Suprapubic skin (tissue), 4 donors: ENCODE data around the gene MGAM2. TPM values are rescaled to one million over a fixed set of nuclear protein-coding genes. Genes with fewer than 3 reads are reported as not detected.

ENCODE experiments used
- DNase-seq, 2 donors: peaks; one replicate each; pipeline ENCODE4 v3.0.0-alpha.2; 2019; ENCODE audit warnings: low spot score in 2 of 2
- H3K27ac ChIP-seq: fragments of 200-600 bp; sonication (generic); one replicate; pipeline ENCODE4 v1.5.1; 2019
- H3K27me3 ChIP-seq: fragments of 200-600 bp; sonication (generic); one replicate; pipeline ENCODE4 v1.5.1; 2019
- H3K36me3 ChIP-seq: fragments of 200-600 bp; sonication (generic); one replicate; pipeline ENCODE4 v1.5.1; 2019
- H3K4me1 ChIP-seq: fragments of 200-600 bp; sonication (generic); one replicate; pipeline ENCODE4 v1.5.1; 2019
- H3K4me3 ChIP-seq: fragments of 200-600 bp; sonication (generic); one replicate; pipeline ENCODE4 v1.5.1; 2019; ENCODE audit warnings: mild to moderate bottlenecking
- H3K9me3 ChIP-seq: fragments of 200-600 bp; sonication (generic); one replicate; pipeline ENCODE4 v1.5.1; 2019
- EP300 ChIP-seq: sonication (generic); formaldehyde crosslinking; IDR thresholded peaks from one replicate; pipeline ENCODE4 v1.6.1; 2017; ENCODE audit warnings: antibody characterized with exemption
- POLR2A ChIP-seq, 2 donors: fragments of 450-650 bp; IDR thresholded peaks; one replicate each; pipeline ENCODE4 v1.6.1; 2017; ENCODE audit warnings: antibody characterized with exemption in 2 of 2, mild to moderate bottlenecking in 2 of 2, moderate library complexity in 2 of 2
- POLR2AphosphoS5 ChIP-seq, 3 donors: sonication (generic); formaldehyde crosslinking; IDR thresholded peaks; one replicate each; pipeline ENCODE4 v1.6.1; 2017; ENCODE audit warnings: antibody characterized with exemption in 3 of 3
- WGBS: methylation state at CpG from one replicate; pipeline ENCODE4 v1.1.5; 2018; 5-methylcytosine and 5-hydroxymethylcytosine counted together
- total RNA-seq, 4 donors: library from RNA; depleted of rRNA; stranded (reverse); fragments of >200 nt; gene quantifications; one replicate each; pipeline ENCODE4 v1.1.0, GENCODE V29; 2016
- TF ChIP-seq, protein P1 (sequence below), 2 donors: fragments of 200-600 bp in 1 of 2; fragments of 450-650 bp in 1 of 2; sonication (generic) in 1 of 2; IDR thresholded peaks; one replicate each; pipeline ENCODE4 v1.5.1; 2016 to 2019; ENCODE audit warnings: antibody characterized with exemption in 2 of 2, mild to moderate bottlenecking in 1 of 2, moderate library complexity in 1 of 2

Gene MGAM2
- total RNA-seq, 4 donors from 2014 or later: 0.11 to 0.97 (median 0.47) TPM; not detected in 1

DNA sequence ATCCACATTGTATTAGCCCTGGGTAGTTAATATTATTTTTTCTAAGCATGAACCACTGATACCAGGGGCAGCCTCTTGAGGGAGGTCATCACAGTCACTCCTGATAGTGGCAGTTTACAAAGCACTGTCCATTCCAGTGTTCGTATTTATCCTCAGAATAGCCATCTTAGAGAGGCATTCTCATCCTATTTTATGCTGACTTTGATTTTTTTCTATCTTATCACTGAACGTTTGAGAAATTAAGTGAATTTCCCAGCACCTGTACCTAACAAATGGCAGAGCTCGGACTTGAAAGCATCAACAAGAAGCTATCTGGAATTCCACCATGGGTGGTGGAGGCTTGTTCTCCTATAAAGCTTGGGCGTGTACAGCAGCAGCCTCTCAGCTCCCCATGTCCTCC lies 26.1 kb upstream of the MGAM2 start:
- no peak for DNase-seq
- 85% methylated on average over 4 of the region's 4 CpGs for WGBS
- Histone ChIP-seq H3K9me3 (no peaks in the 10 kb centered on the region), H3K36me3 (no peaks in the 10 kb centered on the region), H3K4me1 (no peaks in the 10 kb centered on the region), H3K27ac (no peak overlapping the region), H3K4me3 (no peak overlapping the region), H3K27me3 (no peaks in the 10 kb centered on the region)
- no peak for TF ChIP-seq POLR2AphosphoS5 (IDR thresholded peaks at IDR 0.05)
- TF ChIP-seq EP300: no peak
- TF ChIP-seq, protein P1, sequence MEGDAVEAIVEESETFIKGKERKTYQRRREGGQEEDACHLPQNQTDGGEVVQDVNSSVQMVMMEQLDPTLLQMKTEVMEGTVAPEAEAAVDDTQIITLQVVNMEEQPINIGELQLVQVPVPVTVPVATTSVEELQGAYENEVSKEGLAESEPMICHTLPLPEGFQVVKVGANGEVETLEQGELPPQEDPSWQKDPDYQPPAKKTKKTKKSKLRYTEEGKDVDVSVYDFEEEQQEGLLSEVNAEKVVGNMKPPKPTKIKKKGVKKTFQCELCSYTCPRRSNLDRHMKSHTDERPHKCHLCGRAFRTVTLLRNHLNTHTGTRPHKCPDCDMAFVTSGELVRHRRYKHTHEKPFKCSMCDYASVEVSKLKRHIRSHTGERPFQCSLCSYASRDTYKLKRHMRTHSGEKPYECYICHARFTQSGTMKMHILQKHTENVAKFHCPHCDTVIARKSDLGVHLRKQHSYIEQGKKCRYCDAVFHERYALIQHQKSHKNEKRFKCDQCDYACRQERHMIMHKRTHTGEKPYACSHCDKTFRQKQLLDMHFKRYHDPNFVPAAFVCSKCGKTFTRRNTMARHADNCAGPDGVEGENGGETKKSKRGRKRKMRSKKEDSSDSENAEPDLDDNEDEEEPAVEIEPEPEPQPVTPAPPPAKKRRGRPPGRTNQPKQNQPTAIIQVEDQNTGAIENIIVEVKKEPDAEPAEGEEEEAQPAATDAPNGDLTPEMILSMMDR (IDR thresholded peaks at IDR 0.05): no peak
- TF ChIP-seq POLR2A (IDR thresholded peaks at IDR 0.05): no peak

DNA sequence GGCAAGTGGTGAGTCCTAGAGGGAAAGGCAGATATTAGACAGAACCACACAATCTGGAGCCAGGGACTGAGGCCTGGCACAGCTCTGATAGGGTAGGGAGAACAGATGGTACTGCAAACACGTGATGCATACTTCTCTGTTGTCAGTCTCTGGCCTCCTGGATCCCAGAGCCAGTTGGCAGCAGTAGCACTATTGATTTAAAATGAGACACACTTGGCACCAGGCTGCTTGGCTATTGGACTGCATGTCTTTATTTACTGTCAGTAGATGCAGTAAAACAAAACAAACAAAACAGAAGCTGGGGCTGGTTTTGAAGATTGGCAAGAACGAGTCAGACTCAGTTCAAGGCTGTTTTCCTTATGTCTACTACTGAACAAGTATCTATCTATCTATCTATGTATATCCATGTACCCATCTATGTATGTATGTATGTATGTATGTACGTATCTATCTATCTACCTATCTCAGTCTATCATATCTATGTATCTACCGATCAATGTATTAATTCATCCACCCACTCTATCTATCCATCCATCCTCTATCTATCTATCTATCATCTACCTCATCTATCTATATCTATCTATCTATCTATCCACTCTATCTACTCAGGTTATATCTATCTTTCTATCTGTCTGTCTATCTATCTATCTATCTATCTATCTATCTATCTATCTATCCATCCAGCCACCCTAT lies 23.4 kb upstream of the MGAM2 start:
- Histone ChIP-seq H3K9me3 (no peaks in the 10 kb centered on the region), H3K4me1 (no peaks in the 10 kb centered on the region), H3K36me3 (no peaks in the 10 kb centered on the region), H3K27ac (no peak overlapping the region), H3K27me3 (no peaks in the 10 kb centered on the region), H3K4me3 (no peak overlapping the region)
- no peak for TF ChIP-seq POLR2AphosphoS5 (IDR thresholded peaks at IDR 0.05)
- TF ChIP-seq, protein P1 (IDR thresholded peaks at IDR 0.05): no peak
- no peak for TF ChIP-seq EP300
- TF ChIP-seq POLR2A (IDR thresholded peaks at IDR 0.05): no peak
- 65% methylated on average over 4 of the region's 4 CpGs for WGBS
- no peak for DNase-seq

DNA sequence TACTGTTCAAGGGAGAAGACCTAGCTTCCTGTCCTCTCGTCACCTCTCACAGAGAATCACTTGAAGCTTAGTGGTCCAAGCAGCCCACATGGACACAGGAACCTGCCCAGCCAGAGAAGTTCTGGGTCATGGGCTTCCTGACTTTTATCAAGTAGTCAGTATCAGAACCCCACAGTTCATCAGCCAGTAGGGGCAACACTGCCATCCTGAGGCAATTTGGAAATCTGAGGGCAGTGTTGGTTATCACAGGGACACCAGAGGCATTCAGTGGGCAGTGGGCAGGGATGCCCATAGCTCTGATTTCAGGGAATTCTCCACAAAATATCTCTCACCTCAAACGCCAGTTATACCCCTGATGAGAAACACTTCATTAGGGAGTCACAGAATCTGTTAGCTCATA lies 22.5 kb upstream of the MGAM2 start:
- H3K9me3 ChIP-seq: no peaks in the 10 kb centered on the region
- TF ChIP-seq, protein P1 (IDR thresholded peaks at IDR 0.05): no peak
- TF ChIP-seq EP300: no peak
- no peak for TF ChIP-seq POLR2A (IDR thresholded peaks at IDR 0.05)
- no peak for TF ChIP-seq POLR2AphosphoS5 (IDR thresholded peaks at IDR 0.05)
- DNase-seq: no peak
- H3K27ac ChIP-seq: no peak overlapping the region
- no peaks in the 10 kb centered on the region for H3K4me1 ChIP-seq
- H3K4me3 ChIP-seq: no peak overlapping the region
- no peaks in the 10 kb centered on the region for H3K27me3 ChIP-seq
- WGBS: 78% methylated on average over 2 of the region's 2 CpGs
- H3K36me3 ChIP-seq: no peaks in the 10 kb centered on the region

DNA sequence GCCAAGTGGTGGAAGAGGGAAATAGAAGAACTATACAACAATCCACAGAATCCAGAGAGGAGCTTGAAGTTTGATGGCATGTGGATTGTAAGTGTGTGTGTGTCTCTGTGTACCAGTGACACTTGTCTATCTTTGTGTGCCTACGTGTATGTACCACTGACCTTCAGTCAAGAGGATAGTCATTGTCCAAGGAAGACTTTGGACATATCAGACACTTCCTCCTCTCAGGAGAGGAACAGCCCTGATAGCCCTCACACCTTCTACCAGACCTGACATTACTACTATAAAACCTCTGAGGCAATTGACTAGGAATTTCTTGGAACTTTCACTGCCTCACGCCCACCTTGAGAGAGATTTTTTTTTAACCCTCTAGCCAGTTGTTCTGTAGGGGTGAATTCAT lies 19.6 kb upstream of the MGAM2 start:
- Histone ChIP-seq H3K27me3 (no peaks in the 10 kb centered on the region), H3K4me3 (no peak overlapping the region), H3K36me3 (no peaks in the 10 kb centered on the region), H3K9me3 (no peaks in the 10 kb centered on the region), H3K4me1 (no peaks in the 10 kb centered on the region), H3K27ac (no peak overlapping the region)
- TF ChIP-seq EP300 (no peak), POLR2A (IDR thresholded peaks at IDR 0.05) (no peak), POLR2AphosphoS5 (IDR thresholded peaks at IDR 0.05) (no peak)
- TF ChIP-seq, protein P1 (IDR thresholded peaks at IDR 0.05): no peak
- 65% methylated on average over 2 of the region's 2 CpGs for WGBS
- DNase-seq: no peak

DNA sequence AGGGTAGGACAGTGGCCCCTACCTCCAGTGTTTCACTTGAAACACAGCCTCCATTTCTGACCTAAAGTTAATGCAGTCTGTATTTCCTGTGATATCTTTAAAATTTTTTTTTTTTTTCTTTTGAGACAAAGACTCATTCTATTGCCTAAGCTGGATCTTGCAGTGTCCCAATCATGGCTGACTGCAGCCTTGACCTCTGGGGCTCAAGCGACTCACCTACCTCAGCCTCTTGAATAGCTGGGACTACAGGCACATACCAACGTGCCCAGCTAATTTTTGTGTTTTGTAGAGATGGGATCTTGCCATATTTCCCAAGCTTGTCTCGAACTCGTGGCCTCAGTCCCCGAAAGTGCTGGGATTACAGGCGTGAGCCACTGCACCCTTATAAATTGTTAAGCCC lies 16.7 kb upstream of the MGAM2 start:
- Histone ChIP-seq H3K9me3 (no peaks in the 10 kb centered on the region), H3K4me1 (no peaks in the 10 kb centered on the region), H3K4me3 (no peak overlapping the region), H3K36me3 (no peaks in the 10 kb centered on the region), H3K27ac (no peak overlapping the region), H3K27me3 (no peaks in the 10 kb centered on the region)
- TF ChIP-seq POLR2AphosphoS5 (IDR thresholded peaks at IDR 0.05): no peak
- TF ChIP-seq, protein P1 (IDR thresholded peaks at IDR 0.05): no peak
- no peak for TF ChIP-seq POLR2A (IDR thresholded peaks at IDR 0.05)
- no peak for TF ChIP-seq EP300
- DNase-seq: no peak
- 88% methylated on average over 6 of the region's 6 CpGs for WGBS
